Activated CD8-positive, alpha-beta memory T cell treated with anti-CD3 and anti-CD28 coated beads for 48 hours (primary cell): Measurements from ENCODE around the gene SKIDA1.

Source experiments
- DNase-seq, 3 experiments: peaks; one replicate each; pipeline ENCODE4 v3.0.0-alpha.2; 2020; ENCODE audit warnings: low read depth in 2 of 3, low spot score in 2 of 3

SKIDA1 gene

DNA sequence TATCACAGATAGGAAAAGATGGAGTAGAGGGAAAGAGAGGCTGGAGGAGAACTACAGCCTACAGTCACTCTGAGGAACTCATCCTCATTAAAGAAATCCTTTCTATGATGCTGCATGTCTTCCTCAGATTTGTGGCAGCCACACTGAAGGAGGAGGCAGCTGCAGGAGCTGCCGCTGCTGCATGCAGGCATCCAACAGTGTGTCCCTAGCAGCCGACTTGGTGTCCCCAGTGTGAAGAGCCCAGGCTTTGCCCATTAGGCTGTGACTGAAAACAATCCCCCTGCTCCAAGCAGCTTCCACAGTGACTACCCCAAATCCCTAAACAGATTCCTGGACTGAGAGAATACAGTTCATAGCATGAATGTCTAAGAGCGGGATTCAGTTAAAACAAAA is 23.1 kb downstream of the SKIDA1 start:
- DNase-seq = no peak

DNA sequence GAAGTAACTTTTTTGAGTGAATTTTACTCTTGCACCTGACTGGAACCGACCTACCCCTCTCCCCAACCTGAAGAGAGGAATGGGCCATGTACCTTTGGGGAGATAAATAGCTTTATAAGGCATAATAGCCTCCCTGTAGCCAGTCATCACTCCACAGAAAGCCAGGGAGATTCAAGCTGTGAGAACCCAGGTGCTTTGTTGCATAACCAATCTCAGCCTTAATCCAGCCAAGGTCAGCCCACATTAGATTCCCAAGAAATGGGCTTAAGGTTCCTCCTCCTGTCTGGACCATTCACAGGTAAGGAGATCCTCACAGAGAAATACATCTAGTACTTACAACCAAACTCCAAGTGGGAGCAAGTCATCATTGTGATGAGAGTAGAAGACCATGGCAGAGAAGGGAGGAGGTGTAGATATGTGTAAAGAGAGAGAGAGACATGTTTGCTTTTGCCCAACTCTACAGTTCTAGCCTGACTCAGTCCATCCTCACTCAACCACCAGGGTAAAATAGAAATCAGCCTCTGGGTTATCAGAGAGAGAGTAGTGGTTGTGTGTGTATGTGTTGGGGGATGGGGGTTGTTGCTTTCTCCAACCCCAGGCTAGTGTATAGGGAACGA is 23.6 kb downstream of the SKIDA1 start:
- no peak for DNase-seq

DNA sequence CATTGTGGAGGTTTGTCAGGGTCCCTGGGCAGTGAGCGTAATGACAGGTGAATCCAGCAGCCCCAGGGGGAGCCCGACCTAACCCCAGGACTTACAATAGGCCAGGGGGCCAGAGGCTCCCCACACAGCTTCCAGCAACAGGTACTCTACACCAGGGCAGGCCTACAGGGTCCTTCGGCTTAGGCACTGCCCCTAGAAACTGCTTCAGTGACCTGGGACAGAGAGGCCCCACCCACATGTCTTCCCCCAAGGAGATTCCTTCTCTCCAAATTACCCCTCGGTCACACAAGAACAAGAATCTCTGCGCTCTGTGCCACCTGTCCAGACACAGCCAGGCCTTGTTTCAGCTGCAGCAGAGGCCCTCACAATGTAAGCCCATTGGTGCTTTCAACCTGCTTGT is 24.4 kb downstream of the SKIDA1 start:
- DNase-seq = no peak

DNA sequence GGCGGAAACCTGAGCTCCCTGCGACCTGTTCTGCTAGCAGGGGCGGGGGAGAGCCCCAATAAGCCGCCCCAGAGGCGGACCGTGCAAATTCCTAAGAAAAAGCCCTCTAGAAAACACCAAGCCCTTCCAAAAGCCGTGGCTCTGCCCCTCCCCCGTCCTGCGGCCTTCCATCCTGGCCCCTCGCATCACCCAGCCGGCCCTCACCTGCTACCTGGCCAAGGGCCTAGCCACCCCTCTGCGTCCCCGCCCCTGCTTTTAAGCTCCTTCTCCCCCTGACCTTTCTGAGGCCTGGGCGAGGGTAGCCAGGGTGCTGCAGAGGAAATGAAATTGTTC is 24.9 kb downstream of the SKIDA1 start:
- DNase-seq = no peak

DNA sequence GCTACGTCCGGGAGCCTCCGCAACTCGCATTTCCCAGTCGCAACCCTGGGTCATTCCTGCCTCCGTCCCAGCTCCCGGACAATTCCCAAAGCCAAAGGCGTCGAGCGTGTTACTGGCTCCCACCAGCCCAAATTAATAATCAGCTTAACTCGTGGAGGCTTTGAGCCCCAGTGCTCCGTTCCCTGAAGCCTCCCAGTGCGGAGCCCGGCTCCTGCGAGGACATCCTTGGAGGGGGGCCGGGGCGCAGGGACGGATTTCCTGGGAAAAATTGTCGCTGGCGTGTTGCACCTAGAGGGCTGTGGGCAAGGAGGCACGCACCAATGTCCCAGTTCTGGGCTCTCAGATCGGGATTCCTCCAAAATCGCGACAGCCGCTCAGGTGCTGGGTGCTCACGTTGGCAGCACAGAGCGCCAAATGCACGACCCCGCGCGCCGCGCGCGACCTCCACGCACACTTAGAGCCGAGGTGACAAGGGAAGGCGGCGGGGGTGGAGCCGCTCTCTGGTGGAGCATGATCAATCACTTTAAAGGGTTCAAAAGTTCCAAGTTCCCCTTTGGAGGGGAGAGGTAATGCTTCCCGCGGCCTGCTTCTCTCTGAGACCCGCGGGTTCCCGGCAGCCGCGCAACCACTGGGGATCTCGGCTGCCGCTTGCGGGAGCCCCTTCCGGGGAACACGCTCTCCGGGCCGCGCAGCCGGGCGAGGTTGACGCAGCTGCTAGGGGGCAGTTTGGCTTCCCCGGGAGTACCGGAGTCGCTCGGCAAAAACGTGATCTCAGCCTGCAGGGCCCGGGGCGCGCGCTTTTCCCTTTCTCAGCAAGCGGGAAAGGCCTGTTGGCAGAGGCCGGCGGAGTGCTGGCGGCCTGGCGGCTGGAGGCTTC is 25.5 kb downstream of the SKIDA1 start:
- DNase-seq = no peak

- no peak for DNase-seq
Measured at GRCh38 chr10:21498986-21499385, 26.5 kb downstream of the SKIDA1 start.

GRCh38 chr10:21498377-21498776 is 27.1 kb downstream of the SKIDA1 start:
- no peak for DNase-seq

- no peak for DNase-seq
Measured at GRCh38 chr10:21497177-21497807, 28.2 kb downstream of the SKIDA1 start.

- peak in 1 of 3 experiments; percentile 30 for DNase-seq
Measured at GRCh38 chr10:21496343-21497176, 28.9 kb downstream of the SKIDA1 start.

DNA sequence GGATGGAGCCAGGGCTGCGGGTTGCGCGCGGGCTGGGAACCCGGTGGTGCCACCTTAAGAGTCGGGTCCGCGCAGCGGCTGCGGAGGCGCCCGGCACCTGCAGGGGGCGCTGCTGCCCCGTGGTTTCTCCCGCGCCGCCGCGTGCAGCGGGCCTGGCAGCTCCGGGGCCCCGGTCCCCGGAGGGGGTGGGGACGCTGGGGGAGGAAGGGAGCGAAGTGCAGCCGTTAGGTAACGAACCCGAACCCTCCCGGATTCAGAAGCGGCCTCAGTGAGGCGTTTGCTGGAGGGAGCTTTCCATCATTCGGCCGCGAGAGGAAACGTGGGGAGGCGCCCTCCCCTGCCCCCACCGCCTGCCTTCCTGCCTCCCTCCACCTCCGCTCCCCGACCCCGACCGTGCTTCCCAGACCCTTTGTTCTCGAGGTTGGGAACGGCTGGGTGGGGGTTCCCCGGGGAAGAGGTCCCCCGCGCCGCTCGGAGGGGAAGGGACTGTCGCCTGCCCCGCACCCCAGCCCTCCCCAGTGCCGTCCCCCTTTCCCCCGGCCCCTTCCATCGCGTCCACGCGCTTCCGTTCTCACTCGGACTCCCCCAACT is 29.6 kb downstream of the SKIDA1 start:
- peak; percentile 67 to 85 (median 84) for DNase-seq

DNA sequence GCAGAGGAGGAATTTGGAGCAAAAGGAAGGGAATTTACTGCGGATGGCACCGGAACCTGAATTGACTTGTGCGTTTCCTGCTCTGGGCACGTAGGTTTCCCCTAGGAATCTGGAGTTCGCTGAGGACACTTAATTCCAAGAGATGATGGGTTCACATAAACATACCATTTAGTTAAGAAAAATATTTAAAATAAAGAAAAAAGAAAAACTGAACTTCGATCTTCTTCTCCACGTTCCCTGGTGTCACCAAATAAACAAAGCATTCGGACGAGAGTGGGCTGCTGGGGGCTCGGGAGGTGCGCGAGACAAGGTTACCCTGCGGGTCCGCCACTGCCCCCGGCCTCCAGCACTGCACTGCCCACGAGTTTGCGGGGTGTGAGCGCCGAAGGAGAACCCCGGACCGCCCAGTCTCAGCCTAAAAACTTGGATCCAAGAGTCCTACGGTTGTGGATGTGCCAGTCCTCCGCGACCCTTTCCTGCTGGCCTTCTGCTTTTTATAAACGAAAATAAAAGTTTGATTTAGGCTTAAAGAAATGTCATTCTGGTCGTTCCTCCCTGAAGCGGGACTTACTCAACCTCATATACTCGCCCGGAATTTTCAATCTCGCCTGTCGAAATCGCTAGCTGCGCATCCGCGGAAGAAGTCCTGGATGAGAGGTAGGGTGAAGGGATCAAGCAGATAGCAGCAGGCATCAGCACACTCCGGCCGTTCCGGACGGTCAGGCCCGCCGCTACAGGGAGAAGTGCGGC is 30.3 kb downstream of the SKIDA1 start:
- no peak for DNase-seq

DNA sequence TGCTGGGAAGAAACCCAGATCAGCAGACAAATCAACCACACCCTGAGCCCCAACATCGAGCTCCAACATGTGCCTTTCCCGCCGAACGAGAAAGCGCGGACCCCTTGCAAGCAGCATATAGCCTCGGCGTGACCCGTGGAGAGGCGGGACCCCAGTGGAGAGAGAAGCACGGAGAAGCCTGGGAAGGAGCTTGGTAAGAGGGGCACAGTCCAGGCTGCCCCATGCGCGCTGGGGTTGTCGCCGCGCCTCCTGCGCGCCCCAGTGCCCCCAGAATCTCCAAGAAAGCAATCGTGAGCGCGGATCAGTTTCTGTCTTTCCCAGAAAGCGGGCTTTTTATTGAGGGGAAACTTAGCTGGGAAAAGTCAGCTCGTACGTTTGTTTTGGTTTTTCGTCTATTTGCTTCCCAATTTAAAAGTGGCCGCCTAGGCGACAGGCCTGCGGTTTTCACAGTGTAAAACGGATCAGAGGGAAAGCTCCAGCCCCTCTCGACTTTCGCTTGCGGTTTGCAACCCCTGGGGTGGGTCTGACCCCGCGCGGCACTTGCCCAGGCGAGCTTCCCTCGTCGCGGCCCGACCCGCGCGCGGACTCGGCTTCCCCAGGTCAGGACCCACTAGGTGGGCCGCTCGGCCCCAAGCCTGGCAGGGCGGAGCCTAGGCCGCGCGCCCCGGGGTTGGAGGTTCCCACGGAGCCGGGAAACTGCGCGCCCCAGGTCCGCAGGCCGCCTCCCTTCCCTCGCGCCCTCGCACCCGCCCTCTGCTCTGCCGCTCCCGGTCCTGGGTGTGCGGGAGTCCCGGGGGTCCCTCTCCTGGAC is 31.1 kb downstream of the SKIDA1 start:
- no peak for DNase-seq

GRCh38 chr10:21493784-21494183 is 31.7 kb downstream of the SKIDA1 start:
- DNase-seq = no peak

DNA sequence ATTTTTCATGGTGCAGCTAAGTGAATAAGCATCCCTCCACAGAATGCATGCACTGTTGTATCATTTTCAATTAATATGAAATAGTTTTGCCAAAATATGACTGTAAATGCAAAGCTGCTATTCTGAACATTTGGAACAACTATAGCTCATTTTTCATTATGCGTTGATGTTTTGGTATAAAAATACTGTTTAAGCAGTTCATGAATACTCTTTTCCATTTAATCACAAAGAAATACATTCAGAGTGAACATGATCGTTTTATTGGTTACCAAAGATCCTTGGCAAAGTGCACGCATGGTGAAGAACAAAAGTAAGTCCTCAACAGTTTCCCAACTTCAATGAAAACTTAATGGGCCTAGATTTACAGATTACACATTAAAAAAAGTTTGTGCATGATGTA is 33.1 kb downstream of the SKIDA1 start:
- DNase-seq = no peak

GRCh38 chr10:21490711-21491105 is 34.8 kb downstream of the SKIDA1 start:
- no peak for DNase-seq

- no peak for DNase-seq
Measured at GRCh38 chr10:21490028-21490710, 35.3 kb downstream of the SKIDA1 start.

DNA sequence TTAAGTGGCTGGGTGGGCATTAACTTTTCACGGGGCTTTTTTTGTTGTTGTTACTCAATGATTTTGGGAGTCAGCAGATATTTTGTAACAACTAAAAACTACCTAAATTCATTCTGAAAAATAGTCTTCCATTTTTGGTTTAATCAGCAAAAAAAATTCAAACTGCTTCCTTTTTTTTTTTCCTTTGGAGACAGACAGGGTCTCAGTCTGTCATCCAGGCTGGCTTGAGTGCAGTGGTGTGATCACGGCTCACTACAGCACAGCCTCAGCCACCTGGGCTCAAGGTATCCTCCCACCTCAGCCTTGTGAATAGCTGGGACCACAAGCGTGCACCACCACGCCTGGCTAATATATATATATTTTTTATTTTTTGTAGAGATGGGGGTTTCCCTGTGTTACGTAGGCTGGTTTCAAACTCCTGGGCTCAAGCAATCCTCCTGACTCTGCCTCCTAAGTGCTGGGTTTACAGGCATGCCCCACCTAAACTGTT is 36.5 kb downstream of the SKIDA1 start:
- no peak for DNase-seq

- DNase-seq = no peak
Measured at GRCh38 chr10:21488246-21488956, 37.1 kb downstream of the SKIDA1 start.
